ENCODE data around the gene CHST13. TPM values are rescaled to one million over a fixed set of nuclear protein-coding genes. Genes with fewer than 3 reads are reported as not detected.

The CHST13 gene
- polyA plus RNA-seq, 6 donors from 2014 or later = 0.16 to 0.53 TPM; not detected in 4

GRCh38 chr3:126546549-126547239, 22.7 kb downstream of the CHST13 start:
- H3K27ac Mint-ChIP-seq = no peak overlapping the region
- H3K9me3 Mint-ChIP-seq = peaks cover 0 to 2% (median 0%) of the 10 kb centered on the region in 7 donors
- H3K4me3 Mint-ChIP-seq = no peak overlapping the region
- no peaks in the 10 kb centered on the region for H3K4me1 Mint-ChIP-seq
- H3K36me3 Mint-ChIP-seq = no peaks in the 10 kb centered on the region
- DNase-seq = no peak
- ATAC-seq (ENCODE audit: low read depth in 2 of 2) = no peak
- H3K27me3 Mint-ChIP-seq = peaks cover 0 to 13% (median 7%) of the 10 kb centered on the region in 3 donors

GRCh38 chr3:126547721-126548120, 23.8 kb downstream of the CHST13 start:
- no peak for DNase-seq
- H3K27me3 Mint-ChIP-seq = peaks cover 0 to 13% (median 7%) of the 10 kb centered on the region in 3 donors
- H3K4me3 Mint-ChIP-seq = peak overlapping the region in 1 of 8 donors; percentile 54
- peaks cover 0 to 2% (median 0%) of the 10 kb centered on the region in 7 donors for H3K9me3 Mint-ChIP-seq
- H3K36me3 Mint-ChIP-seq = no peaks in the 10 kb centered on the region
- ATAC-seq (ENCODE audit: low read depth in 2 of 2) = no peak
- no peaks in the 10 kb centered on the region for H3K4me1 Mint-ChIP-seq
- H3K27ac Mint-ChIP-seq = peak overlapping the region in 1 of 6 donors; percentile 76

GRCh38 chr3:126548556-126549466, 24.9 kb downstream of the CHST13 start:
- ATAC-seq (ENCODE audit: low read depth in 2 of 2) = no peak
- H3K27ac Mint-ChIP-seq = peak overlapping the region in 2 of 6 donors; percentile 42 to 54

GRCh38 chr3:126549861-126550487, 26.0 kb downstream of the CHST13 start:
- Mint-ChIP-seq H3K27ac (peak overlapping the region in 1 of 6 donors; percentile 75), H3K36me3 (no peaks in the 10 kb centered on the region), H3K4me3 (no peak overlapping the region), H3K27me3 (peaks cover 6 to 13% (median 7%) of the 10 kb centered on the region in 3 donors), H3K9me3 (no peaks in the 10 kb centered on the region), H3K4me1 (no peaks in the 10 kb centered on the region)
- ATAC-seq (ENCODE audit: low read depth in 2 of 2) (no peak), DNase-seq (no peak)

More at GRCh38 chr3:126548556-126549466, 24.9 kb downstream of the CHST13 start:
- Mint-ChIP-seq H3K9me3 (no peaks in the 10 kb centered on the region), H3K27me3 (peaks cover 4 to 13% (median 7%) of the 10 kb centered on the region in 3 donors), H3K4me3 (no peak overlapping the region), H3K36me3 (no peaks in the 10 kb centered on the region), H3K4me1 (no peaks in the 10 kb centered on the region)
- no peak for DNase-seq

- Mint-ChIP-seq H3K27me3 (peaks cover 6 to 13% (median 7%) of the 10 kb centered on the region in 3 donors), H3K9me3 (no peaks in the 10 kb centered on the region), H3K4me1 (no peaks in the 10 kb centered on the region), H3K36me3 (no peaks in the 10 kb centered on the region), H3K27ac (no peak overlapping the region), H3K4me3 (no peak overlapping the region)
- ATAC-seq (ENCODE audit: low read depth in 2 of 2) (no peak), DNase-seq (no peak)
These were observed 26.6 kb downstream of the CHST13 start for GRCh38 chr3:126550488-126551051.

- DNase-seq (no peak), ATAC-seq (ENCODE audit: low read depth in 2 of 2) (no peak)
- H3K9me3 Mint-ChIP-seq = no peaks in the 10 kb centered on the region
- peak overlapping the region in 1 of 6 donors; percentile 18 for H3K27ac Mint-ChIP-seq
- H3K27me3 Mint-ChIP-seq = peaks cover 6 to 13% (median 7%) of the 10 kb centered on the region in 3 donors
- no peaks in the 10 kb centered on the region for H3K4me1 Mint-ChIP-seq
- no peaks in the 10 kb centered on the region for H3K36me3 Mint-ChIP-seq
- H3K4me3 Mint-ChIP-seq = no peak overlapping the region
These were observed 27.3 kb downstream of the CHST13 start for GRCh38 chr3:126551121-126551838.

- peaks cover 6 to 13% (median 7%) of the 10 kb centered on the region in 3 donors for H3K27me3 Mint-ChIP-seq
- no peaks in the 10 kb centered on the region for H3K4me1 Mint-ChIP-seq
- no peak overlapping the region for H3K27ac Mint-ChIP-seq
- no peaks in the 10 kb centered on the region for H3K36me3 Mint-ChIP-seq
- H3K9me3 Mint-ChIP-seq = no peaks in the 10 kb centered on the region
- no peak for ATAC-seq (ENCODE audit: low read depth in 2 of 2)
- no peak for DNase-seq
- no peak overlapping the region for H3K4me3 Mint-ChIP-seq
These were observed 28.1 kb downstream of the CHST13 start for GRCh38 chr3:126551839-126552687.

GRCh38 chr3:126552688-126553283, 28.8 kb downstream of the CHST13 start:
- Mint-ChIP-seq H3K9me3 (no peaks in the 10 kb centered on the region), H3K27ac (no peak overlapping the region), H3K4me3 (no peak overlapping the region), H3K4me1 (no peaks in the 10 kb centered on the region), H3K27me3 (peaks cover 6 to 13% (median 7%) of the 10 kb centered on the region in 3 donors), H3K36me3 (no peaks in the 10 kb centered on the region)
- DNase-seq (no peak), ATAC-seq (ENCODE audit: low read depth in 2 of 2) (no peak)

GRCh38 chr3:126553284-126554084, 29.5 kb downstream of the CHST13 start:
- Mint-ChIP-seq H3K4me3 (no peak overlapping the region), H3K9me3 (no peaks in the 10 kb centered on the region), H3K27me3 (peaks cover 6 to 13% (median 7%) of the 10 kb centered on the region in 3 donors), H3K4me1 (no peaks in the 10 kb centered on the region), H3K36me3 (no peaks in the 10 kb centered on the region), H3K27ac (no peak overlapping the region)
- no peak for ATAC-seq (ENCODE audit: low read depth in 2 of 2)
- no peak for DNase-seq

GRCh38 chr3:126554560-126555525, 30.9 kb downstream of the CHST13 start:
- DNase-seq = no peak
- Mint-ChIP-seq H3K36me3 (no peaks in the 10 kb centered on the region), H3K9me3 (no peaks in the 10 kb centered on the region), H3K4me1 (no peaks in the 10 kb centered on the region), H3K4me3 (no peak overlapping the region), H3K27ac (no peak overlapping the region), H3K27me3 (peaks cover 6 to 13% (median 7%) of the 10 kb centered on the region in 3 donors)
- no peak for ATAC-seq (ENCODE audit: low read depth in 2 of 2)

Measured in naive B cell (primary cell).